IPS-NIHi7 (cell line): ENCODE measurements around the gene AUTS2.

Source experiments
- DNase-seq: peaks from one replicate; pipeline ENCODE4 v3.0.0; 2012; ENCODE audit warnings: mixed read lengths; ENCODE audit errors: extremely low spot score

The AUTS2 gene

DNA sequence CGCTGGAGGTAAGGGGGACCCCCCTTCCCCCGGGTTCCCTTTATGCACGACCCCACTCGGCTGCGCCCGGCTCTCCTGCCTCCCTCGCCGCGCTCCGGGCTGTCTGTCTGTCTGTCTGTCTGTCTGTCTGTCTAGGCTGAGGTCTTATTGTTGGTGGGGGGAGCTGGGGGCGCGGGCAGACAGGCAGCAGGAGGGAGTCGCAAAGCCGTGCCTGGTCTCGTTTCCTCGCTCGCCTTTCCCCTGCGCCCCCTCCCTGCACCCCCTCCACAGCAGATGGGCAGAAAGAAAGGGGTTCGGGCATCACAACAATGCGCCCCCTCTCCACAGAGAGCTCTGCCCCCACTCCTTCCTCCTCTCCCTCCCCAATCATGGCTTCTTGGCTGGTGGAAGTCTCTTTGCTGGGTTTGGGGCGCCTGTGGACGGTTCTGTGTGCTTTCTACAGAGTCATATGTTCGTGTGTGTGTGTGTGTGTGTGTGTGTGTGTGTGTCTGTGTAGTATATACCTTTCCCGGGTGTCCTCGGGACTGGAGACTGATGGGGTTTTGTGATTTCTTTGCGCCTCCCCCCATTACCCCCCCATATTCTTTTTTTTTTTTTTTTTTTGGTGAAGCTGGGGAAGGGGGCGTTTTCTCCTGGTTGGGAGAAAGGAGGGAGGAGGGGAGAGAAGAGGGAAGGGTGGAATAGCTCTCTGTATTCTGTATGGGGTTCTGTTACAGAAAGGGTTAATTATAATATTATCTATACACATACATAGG is 1.9 kb downstream of the AUTS2 start:
- DNase-seq = no peak

DNA sequence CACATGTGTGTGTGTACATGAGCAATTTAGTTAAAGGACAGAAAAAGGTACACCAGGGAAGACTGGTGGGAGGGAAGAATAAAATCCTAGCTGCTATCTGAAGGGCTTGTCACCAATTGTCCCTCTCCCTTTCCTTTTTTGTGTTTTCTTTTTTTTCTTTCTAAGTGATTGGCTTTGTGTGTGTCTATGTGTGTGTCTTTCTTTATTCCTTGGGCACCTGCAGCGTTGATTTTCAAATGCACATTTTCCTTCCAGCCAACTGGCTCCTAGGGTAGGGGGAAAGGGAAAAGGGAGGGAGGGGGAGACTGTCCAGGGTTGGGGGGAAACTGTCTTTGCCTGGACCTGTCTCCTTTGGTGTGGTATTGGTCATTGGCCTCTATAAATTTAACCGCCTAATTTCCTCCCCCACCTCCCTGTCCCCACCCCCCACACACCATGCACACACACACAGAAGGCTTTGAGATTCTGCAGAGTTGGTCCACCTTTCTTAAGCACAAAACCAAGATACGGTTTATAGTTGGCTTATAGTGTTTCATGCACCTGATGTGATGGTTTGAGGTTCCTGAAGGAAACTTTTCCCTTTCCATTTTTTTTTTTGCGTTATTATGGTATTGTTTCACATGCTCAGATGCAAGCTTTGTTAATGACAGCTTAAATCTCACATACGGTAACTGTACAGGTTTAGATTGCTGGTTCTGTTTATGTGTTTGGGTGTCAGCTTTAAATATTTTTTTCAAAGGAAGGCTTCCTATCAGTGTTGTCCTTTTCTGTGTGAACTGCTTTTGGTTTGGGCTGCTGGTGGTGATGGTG is 2.6 kb downstream of the AUTS2 start:
- DNase-seq = no peak

DNA sequence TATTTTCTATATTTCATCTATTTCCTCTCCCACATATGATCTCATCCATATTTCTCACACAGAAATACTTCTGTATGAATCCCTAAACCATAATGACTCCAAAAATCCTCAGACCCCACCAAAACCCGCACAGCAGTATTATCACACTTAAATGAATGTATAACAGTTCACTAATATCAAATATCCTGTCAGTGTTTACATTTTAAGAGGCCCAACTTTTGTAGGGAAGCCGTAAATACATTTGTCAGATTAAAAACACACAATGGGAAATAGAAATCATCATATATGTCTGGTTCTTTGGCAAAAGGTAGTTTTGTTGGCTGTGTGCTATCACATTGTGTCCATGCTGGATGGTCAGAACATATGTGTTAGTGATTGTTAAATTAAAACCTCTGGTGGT is 4.2 kb downstream of the AUTS2 start:
- no peak for DNase-seq

DNA sequence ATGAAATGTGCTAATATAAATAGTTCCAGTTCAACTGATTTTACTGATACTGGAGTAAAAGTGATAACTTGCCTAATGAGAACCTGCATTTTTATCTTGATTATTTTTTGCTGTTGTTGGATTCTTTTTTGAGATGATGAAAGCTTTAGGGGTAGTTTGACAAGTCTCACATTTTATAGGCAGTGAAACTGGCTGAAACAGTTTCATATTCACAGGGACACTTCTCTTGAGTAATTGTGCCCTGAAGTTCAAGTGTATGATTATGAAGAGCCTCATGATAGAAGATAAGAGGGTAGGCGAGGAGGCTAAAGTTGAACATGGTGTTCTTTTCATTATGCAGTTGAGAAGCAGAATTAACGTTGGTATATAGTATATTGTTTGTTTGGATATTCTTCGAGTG is 5.1 kb downstream of the AUTS2 start:
- DNase-seq = no peak

DNA sequence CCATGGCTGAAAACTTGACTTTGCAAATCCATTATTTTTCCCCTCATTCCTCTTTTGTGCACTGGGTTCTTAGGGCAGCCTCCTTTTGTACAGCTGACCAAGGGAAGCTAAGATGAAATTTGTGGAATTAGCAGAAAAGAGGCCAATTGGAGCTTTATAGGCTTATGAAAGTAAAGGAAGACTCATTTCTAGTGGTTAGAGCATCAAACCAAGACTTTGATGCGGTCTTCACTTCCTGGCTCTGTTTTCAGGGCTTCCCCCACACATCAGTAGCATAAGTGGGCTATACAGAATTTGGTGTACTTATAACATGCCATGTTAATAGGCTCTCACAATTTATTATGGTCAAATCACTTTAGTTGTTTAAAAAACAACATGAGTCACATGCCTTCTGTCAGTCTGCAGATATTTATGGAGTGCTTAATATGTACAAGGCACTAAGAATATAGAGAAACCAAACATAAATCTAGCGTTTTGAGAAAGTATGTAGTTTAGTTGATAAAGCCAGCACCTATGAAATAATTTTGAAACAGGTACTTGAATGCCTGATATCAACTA is 5.7 kb downstream of the AUTS2 start:
- no peak for DNase-seq

DNA sequence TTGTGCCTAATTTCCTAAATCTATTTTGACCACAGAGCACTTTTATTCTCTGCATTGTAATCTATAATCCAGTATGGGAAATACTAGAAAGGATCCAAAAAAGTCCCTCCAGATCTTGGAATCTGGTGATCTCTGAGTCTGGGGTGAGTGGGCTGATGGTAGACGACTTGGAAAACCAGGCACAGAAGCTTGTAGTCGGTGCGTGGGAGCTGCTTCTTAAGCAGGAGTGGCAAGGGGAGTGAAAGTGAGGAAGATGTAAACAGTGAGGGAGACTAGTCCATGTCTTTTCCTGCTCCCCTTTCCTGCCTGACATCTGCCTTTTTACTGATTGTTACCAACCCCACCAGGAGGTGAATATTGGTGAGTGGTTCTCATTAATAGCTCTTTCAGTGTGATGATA is 6.8 kb downstream of the AUTS2 start:
- no peak for DNase-seq

DNA sequence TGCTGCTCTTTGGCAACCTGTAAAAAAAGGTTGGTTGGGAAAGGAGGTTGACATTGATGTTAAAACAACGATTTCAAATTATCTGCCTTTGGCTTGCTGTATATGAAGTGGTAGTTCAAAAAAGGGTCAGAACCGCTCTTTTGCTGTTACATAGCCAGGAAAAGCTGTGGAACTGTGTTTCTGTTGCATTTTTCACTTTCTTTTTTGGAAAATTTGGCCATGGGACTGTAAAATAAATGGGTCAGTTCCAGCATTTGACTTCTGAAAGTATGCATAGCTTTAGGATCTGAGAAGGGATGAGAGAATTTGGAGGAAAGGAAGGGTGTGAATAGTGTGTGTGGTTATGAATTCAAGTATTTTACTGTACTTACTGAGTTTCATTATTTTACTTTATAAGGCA is 7.3 kb downstream of the AUTS2 start:
- no peak for DNase-seq

DNA sequence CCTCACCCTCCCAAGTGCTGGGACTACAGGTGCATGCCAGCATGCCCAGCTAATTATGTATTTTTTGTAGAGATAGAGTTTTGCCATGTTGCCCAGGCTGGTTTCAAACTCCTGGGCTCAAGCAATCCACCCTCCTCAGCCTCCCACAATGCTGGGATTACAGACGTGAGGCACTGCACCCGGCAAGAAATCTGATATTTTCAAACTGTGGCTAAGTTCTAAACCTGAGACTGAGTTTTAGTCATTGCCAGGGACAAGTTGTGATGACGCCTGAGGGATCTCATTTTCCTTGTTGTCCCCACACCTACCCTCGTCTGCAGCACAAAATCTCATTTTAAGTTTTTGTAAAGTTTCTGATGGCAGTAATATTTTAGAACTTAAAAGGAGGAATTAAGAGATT is 9.8 kb downstream of the AUTS2 start:
- DNase-seq = no peak

DNA sequence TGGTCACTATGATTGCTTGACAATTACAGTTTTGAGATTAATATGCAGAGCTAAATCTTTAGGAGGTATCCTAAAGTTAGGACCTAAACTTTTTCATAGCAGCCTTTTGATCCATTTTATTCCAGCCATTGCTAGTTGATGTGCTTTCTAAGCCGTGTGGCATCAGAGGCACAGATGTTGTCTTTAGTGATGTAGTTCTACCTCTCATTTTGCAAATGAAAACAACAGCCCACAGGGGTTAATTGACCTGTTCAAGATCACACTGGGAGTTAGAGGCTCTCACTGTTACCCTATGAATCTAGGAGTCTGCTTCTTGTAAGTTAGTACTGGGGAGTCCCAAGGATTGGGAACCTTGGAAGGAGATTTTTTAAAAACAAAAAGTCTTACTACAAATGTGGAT is 10.6 kb downstream of the AUTS2 start:
- peak; percentile 28 for DNase-seq

DNA sequence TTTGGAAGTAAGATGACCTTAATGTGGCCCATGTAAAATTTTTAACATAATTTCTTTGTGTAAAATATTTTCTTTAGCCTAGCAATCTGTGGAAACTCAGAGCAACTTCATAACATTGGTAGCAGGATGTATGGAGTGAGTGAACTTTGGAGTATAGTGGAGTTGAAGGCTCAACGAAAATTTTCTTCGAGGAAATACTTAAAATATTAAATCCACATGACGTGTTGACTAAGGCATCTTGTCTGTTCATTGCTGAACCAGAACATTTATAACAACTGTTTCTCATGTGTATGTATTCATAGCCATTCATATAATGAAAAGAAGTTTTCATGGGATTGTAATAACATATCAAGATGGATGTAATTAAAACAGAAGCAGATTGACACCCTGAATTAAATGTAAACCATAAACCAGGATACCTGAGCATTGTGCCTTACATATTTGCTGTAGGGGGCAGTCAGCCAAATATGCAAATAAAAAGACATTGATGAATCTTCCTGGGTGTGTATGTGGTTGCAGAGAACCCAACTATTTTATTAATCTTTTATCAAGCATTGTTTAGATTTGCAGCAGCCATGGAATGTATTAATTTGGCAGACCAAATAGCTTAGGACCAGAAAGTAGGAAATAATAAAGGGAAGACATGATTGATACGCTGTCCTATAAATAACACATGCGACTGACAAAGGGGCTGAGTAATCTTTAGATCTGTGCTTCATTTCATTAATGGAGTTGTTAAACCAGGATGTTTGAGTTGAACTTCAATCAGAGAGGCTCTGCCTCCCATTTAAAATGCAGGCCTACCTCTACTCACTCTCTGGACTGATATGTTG is 11.5 kb downstream of the AUTS2 start:
- no peak for DNase-seq

DNA sequence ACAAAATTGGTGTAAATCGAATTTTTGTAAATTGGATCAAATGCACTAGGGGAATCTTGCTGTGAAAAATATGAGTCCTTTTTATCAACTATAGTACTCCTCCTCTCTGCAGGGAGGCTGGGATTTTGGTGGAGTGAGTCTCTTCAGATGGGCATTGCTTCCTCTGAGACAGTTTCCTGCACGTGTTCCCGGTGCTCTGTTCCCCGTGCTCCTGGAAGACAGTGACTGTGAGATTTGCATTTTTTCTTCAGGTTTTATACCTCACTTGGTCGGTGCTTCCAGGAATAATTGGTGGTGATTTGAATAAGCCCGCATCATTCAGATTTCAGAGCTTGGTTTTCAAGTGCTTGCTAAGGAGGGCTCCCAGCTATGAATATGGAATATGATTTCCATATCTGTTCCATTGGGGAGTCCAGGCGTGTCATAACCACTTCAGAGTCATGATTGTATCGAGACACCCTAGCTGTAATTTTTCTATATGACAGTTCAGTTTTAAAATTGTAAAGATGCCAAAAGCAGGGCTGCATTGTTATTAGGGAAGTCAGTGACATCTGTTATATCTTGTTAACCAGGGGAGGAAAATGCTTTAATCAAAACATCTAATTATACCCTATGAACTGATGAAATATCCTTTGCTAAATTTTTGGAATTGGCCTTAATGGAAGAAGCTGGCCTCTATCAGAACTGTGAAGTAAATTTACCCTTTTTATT is 12.3 kb downstream of the AUTS2 start:
- no peak for DNase-seq

DNA sequence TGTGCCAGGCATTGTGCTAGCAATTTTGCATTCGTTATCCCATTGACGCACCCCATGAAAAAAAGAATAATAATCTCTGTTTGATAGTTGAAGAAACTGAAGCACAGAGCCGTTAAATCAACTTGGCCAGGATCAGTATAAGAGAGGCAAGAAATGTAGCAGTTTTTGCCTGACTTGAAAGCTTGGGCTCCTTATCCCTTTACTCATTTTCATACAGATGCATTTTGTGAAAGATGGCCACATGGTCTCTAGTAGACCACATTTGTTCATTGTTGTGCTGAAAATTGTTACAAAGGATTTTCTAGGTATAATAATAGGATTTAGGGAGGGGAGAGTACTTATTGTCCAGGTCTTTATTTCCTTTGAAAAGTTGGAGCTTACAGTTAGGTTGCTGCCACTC is 14.7 kb downstream of the AUTS2 start:
- DNase-seq = no peak

DNA sequence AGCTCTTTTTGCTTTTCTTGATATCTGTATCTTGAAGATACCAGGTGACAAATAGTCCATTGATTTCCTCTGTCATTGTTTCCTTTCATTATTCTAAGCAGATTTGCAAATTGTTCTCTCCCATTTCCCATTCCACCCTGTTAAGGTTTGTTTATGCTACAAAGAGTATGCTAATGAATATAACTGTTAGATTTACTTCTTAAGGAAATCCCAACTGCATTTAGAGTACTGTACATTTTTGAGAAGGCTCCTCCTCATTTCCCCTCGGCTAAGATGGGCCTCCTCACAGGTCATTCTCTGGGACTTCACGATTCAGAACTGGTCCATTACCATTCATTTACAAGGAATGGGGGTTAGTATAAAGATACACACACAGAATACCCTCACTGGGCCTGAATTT is 15.6 kb downstream of the AUTS2 start:
- DNase-seq = no peak

DNA sequence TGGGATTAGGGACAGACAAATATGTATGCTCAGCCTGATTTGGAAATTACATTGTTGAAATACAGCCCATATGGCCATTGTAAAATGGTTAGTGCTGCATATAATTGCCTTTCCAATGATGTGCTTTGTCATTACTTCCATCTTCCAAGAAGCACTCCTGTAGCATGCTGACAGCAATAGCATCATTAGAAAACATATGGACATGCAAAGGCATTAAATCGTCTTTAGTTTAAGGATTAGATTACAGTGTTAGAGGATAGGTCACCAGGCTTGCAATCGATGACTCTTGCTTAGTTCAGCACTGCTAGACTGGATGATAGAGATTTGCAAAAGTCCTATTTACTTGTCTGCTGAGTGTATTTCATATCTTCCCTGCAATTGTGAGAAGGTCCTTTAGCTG is 17.4 kb downstream of the AUTS2 start:
- no peak for DNase-seq

DNA sequence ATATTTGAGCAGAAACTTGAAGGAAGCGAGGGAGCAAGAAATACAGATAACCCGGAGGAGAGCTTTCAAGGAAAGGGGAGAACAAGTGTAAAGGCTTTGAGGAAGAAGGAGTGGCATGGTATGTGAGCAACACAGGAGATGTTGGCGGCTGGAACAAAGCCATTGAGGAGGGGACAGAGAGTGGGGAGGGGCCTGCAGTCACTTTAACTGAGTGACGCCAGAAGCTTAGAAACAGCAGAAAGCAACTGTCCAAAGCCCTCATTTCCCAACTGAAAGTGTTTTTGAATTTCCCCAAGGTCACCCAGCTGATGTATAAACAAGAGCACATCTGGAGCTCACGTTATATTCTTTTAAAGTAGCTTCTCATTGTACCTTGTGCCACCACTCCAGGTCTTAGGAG is 19.1 kb downstream of the AUTS2 start:
- peak; percentile 35 for DNase-seq

DNA sequence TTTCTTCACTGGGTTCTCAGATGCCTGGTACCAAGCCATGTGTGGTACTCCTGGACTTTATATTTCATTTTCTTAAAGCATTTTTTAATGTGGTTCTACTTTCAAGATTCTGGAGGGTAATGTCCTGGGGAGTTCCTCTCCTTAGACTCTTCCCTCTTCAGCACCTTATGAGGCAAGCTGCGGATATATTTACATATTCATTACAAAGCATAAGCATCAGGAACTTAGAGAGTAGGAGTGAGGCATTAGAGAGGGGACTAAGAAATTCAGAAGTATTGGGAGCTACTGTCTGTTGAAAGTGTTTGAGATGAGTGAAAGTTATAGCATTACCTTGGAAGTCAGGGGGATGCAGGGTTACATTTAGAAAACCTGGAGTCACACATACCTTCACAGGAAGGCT is 20.8 kb downstream of the AUTS2 start:
- no peak for DNase-seq

DNA sequence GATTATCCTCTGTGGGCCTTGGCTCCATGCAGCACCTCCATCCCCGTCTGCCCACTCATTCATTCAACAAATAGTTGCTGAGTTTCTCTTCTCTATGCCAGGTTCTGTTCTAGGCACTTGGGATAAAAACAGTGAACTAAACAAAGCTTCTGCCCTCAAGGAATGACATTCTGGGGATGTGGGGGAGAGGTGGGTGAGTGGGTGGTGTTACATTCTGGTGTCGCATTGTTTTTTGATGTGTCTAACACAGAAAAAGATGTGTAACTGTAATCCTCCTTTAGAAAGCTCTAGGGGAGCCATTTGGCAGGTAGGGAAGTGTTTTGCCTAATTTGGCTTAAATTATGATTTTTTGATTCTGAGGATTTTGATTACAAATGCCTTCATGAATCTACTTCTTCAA is 21.4 kb downstream of the AUTS2 start:
- no peak for DNase-seq

DNA sequence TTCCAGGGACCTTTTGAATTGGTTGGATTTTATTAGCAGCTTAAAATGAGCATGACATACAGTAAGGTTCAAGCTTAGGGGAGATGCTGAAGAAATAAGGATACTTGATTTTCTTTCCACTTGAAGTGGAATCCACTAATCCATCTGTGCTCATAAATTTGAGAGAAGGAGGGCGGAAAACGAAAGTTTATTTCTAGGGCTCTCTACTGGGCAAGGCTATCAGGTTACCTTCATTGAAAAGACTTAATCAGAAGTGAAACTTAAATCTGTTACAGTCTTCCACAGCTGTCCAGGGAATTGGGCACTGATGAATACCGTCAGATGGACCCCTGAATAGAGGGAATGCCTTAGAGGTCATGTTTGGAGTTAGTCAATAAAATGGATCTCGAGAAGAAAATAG is 21.8 kb downstream of the AUTS2 start:
- DNase-seq = no peak

DNA sequence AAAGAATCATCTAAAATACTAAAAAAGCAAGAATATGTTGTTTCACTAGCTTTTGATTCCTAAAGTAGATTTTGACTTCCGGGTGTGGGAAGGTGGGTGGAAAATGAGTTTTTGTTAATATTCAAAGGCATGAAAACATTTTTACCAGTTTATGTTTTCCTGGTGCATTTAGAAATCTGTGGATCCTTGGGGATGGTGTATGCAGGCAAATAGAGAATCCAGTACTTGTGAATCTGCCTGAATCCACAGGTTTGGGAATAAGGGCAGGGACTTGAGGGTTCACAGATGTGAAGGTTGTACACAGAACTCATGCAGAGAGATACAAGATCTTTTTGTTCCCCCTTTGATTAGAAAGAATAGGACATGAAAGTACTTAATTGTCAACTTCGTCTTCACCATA is 22.4 kb downstream of the AUTS2 start:
- DNase-seq = no peak

DNA sequence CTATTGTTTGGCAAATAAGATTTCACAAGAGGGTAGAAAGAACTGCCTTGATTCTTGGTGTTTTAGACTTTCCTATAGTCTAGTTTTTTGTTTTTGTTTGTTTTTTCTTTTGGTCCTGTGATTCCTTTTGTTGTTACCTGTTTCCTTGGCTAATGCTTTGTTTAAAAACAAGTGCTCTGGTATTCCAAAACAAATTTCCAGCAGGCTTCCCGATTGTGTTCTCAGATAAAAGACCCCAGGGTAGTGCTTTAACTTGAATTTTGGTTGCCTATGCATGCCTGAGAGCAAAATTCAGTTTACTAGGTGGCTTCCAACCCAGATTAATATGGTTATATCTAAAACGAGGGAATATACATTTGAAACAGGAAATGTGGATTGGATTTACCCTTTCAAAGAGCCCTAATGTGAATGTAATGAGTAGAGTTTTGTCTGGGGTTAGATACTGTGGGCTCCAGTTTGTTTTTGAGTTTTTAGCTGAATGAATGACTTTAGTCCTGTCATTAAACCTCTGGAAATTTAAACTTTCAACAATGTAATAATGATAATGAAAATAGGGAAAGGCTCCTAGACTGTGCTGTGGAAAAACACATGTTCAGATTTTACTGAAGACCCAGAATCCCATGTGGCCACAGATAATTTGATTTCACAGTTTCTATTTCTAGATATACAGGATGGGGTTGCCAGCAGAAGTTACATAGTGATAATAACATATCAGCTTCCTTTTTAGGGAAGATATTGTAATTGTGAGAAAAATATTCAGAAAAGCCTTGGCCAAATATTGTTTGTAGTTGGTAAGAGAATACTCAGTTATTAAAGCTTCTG is 23.9 kb downstream of the AUTS2 start:
- DNase-seq = no peak

DNA sequence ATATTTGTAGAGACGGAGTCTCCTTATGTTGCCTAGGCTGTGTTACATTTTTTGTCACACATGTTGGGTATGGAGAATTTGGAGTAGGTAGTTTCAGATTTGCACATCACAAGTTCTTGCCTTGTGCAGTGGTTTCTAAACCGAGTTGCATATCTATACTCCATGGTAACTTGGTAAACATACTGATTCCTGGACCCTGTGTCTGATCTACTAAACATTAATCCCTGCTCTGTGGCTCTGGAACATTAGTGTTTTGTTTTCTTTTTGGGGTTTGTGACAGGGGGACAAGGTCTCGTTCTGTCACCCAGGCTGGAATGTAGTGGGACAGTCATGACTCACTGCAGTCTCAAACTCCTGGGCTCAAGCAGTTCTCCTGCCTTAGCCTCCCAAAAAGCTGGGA is 24.7 kb downstream of the AUTS2 start:
- DNase-seq = no peak
